ENCODE data around the gene LITAF. TPM values are rescaled to one million over a fixed set of nuclear protein-coding genes. Genes with fewer than 3 reads are reported as not detected.

LITAF gene
- total RNA-seq, 1 experiment from 2014 or later: 84.2 TPM

DNA sequence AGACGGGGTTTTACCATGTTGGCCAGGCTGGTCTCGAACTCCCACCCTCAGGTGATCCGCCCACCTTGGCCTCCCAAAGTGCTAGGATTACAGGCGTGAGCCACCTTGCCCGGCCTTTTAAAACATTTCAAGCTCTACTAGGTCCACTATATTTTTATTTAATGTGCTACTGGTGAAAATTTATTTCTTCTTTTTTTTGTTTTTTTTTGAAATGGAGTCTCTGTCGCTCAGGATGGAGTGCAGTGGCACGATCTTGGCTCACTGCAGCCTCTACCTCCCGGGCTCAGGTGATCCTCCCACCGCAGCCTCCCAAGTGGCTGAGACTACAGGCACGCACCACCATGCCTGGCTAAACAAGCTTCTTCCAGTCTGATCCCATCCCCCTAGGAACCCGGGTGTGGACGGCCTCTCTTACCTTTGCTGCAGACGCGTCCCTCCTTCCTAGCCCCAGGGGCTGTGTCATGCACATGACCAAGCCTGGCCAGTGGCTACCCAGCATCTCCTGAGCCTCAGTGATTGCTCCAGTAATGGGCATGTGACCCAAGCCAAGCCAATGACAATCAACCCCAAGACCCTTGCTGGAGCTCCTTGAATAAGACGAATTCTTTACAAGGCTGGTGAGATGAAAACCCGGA lies 40.1 kb upstream of the LITAF start:
- Histone ChIP-seq H3K9me2 (ENCODE audit: insufficient read depth) (no peaks in the 10 kb centered on the region), H3K4me3 (replicated peaks in 1 of 2; ENCODE audit: low read depth in 1 of 2, low read length in 2 of 2) (no peak overlapping the region), H3K36me3 (ENCODE audit: control insufficient read depth in 1 of 2, insufficient read depth in 2 of 2, low read length in 2 of 2) (no peaks in the 10 kb centered on the region), H3K27ac (ENCODE audit: low read depth, low read length) (peak overlapping the region; percentile 34), H3K27me3 (ENCODE audit: insufficient read depth, low read length) (no peaks in the 10 kb centered on the region), H2AFZ (ENCODE audit: low read depth, low read length, poor library complexity, severe bottlenecking) (no peak overlapping the region), H3K79me2 (ENCODE audit: insufficient read depth, low read length) (no peaks in the 10 kb centered on the region), H4K20me1 (ENCODE audit: insufficient read depth) (no peaks in the 10 kb centered on the region), H3K9me3 (ENCODE audit: control insufficient read depth in 1 of 2, insufficient read depth in 1 of 2, low read depth in 1 of 2, low read length in 2 of 2) (no peaks in the 10 kb centered on the region), H3K4me2 (ENCODE audit: low read length) (peak overlapping the region; percentile 68), H3K9ac (ENCODE audit: low read length) (no peak overlapping the region), H3K4me1 (ENCODE audit: control insufficient read depth in 1 of 2, insufficient read depth in 2 of 2, low read length in 2 of 2) (peaks cover 16 to 39% of the 10 kb centered on the region in 2 experiments)
- DNase-seq (ENCODE audit: low read depth, low spot score): no peak
- CTCF ChIA-PET: interaction anchor here (1.2 kb wide), 1 partner anchor 16 kb away, joined by 4 read pairs; no protein-coding TSS in a partner anchor
- intact Hi-C loops (cut with micrococcal nuclease): no loop called here
- POLR2A ChIA-PET: interaction anchor here (1.0 to 1.2 kb wide), 2 partner anchors 7 to 9 kb away, joined by 3 to 5 read pairs; no protein-coding TSS in a partner anchor
- peak; percentile 42; the same call in 1 of the 2 replicates for ATAC-seq
- RAD21 ChIA-PET (ENCODE audit: low non-redundant PET in 1 of 2, low total read pairs in 2 of 2, uncharacterized antibody in 2 of 2, unreplicated experiment in 2 of 2): no interaction called here
- no TSS peak for BruUV-seq (replicated peaks)
- TF ChIP-seq YY1 (IDR thresholded peaks at IDR 0.05; ENCODE audit: extremely low read depth, insufficient replicate concordance, low read depth, low read length): no peak
- TF ChIP-seq ELF1 (IDR thresholded peaks at IDR 0.05; ENCODE audit: borderline replicate concordance, low read depth): no peak
- TF ChIP-seq, protein P1, sequence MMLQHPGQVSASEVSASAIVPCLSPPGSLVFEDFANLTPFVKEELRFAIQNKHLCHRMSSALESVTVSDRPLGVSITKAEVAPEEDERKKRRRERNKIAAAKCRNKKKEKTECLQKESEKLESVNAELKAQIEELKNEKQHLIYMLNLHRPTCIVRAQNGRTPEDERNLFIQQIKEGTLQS (IDR thresholded peaks at IDR 0.05): no peak
- no peak for TF ChIP-seq CBX3 (IDR thresholded peaks at IDR 0.05; ENCODE audit: low read depth)
- TF ChIP-seq POLR2A (IDR thresholded peaks at IDR 0.05; ENCODE audit: borderline replicate concordance, extremely low read depth, insufficient read depth, insufficient read length): no peak
- no peak for TF ChIP-seq FOSL1 (IDR thresholded peaks at IDR 0.05; ENCODE audit: low read depth)
- TF ChIP-seq ZNF274 (IDR thresholded peaks at IDR 0.05; ENCODE audit: low read depth, low read length): no peak
- TF ChIP-seq EZH2 (IDR thresholded peaks at IDR 0.05): no peak
- no peak for TF ChIP-seq POLR2AphosphoS5 (IDR thresholded peaks at IDR 0.05; ENCODE audit: low read depth, low read length)
- no peak for TF ChIP-seq EGR1 (IDR thresholded peaks at IDR 0.05; ENCODE audit: low read depth)
- TF ChIP-seq, protein P2, sequence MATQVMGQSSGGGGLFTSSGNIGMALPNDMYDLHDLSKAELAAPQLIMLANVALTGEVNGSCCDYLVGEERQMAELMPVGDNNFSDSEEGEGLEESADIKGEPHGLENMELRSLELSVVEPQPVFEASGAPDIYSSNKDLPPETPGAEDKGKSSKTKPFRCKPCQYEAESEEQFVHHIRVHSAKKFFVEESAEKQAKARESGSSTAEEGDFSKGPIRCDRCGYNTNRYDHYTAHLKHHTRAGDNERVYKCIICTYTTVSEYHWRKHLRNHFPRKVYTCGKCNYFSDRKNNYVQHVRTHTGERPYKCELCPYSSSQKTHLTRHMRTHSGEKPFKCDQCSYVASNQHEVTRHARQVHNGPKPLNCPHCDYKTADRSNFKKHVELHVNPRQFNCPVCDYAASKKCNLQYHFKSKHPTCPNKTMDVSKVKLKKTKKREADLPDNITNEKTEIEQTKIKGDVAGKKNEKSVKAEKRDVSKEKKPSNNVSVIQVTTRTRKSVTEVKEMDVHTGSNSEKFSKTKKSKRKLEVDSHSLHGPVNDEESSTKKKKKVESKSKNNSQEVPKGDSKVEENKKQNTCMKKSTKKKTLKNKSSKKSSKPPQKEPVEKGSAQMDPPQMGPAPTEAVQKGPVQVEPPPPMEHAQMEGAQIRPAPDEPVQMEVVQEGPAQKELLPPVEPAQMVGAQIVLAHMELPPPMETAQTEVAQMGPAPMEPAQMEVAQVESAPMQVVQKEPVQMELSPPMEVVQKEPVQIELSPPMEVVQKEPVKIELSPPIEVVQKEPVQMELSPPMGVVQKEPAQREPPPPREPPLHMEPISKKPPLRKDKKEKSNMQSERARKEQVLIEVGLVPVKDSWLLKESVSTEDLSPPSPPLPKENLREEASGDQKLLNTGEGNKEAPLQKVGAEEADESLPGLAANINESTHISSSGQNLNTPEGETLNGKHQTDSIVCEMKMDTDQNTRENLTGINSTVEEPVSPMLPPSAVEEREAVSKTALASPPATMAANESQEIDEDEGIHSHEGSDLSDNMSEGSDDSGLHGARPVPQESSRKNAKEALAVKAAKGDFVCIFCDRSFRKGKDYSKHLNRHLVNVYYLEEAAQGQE (IDR thresholded peaks at IDR 0.05; ENCODE audit: low read depth): no peak
- no peak for TF ChIP-seq CEBPB (IDR thresholded peaks at IDR 0.05; ENCODE audit: low read depth)
- TF ChIP-seq, protein P3, sequence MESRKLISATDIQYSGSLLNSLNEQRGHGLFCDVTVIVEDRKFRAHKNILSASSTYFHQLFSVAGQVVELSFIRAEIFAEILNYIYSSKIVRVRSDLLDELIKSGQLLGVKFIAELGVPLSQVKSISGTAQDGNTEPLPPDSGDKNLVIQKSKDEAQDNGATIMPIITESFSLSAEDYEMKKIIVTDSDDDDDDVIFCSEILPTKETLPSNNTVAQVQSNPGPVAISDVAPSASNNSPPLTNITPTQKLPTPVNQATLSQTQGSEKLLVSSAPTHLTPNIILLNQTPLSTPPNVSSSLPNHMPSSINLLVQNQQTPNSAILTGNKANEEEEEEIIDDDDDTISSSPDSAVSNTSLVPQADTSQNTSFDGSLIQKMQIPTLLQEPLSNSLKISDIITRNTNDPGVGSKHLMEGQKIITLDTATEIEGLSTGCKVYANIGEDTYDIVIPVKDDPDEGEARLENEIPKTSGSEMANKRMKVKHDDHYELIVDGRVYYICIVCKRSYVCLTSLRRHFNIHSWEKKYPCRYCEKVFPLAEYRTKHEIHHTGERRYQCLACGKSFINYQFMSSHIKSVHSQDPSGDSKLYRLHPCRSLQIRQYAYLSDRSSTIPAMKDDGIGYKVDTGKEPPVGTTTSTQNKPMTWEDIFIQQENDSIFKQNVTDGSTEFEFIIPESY (IDR thresholded peaks at IDR 0.05; ENCODE audit: extremely low read depth, insufficient replicate concordance, low read length): no peak
- TF ChIP-seq EZH2phosphoT487 (IDR thresholded peaks at IDR 0.05; ENCODE audit: borderline replicate concordance): no peak
- TF ChIP-seq SRF (IDR thresholded peaks at IDR 0.05; ENCODE audit: low read depth): no peak
- TF ChIP-seq SIN3A (IDR thresholded peaks at IDR 0.05; ENCODE audit: low read depth): no peak
- no peak for TF ChIP-seq SP1 (IDR thresholded peaks at IDR 0.05; ENCODE audit: low read depth)
- no peak for TF ChIP-seq TCF7L2 (IDR thresholded peaks at IDR 0.05; ENCODE audit: borderline replicate concordance, extremely low read depth, insufficient read depth, insufficient read length)
- TF ChIP-seq JUND (IDR thresholded peaks at IDR 0.05): no peak

All from HCT116 (cell line).